GM18858 (cell line): ENCODE results near the gene ENPP6.
A peak's percentile ranks its signal among the peaks of the same experiment; 100 is the strongest.

Experiments used
- ATAC-seq: cut with Tn5 transposase; IDR thresholded peaks from one replicate; pipeline ENCODE4 v1.9.1; 2021; ENCODE audit not compliant: unreplicated experiment

ENPP6 gene

GRCh38 chr4:184192933-184193332 is 24.7 kb downstream of the ENPP6 start:
- no peak for ATAC-seq

DNA sequence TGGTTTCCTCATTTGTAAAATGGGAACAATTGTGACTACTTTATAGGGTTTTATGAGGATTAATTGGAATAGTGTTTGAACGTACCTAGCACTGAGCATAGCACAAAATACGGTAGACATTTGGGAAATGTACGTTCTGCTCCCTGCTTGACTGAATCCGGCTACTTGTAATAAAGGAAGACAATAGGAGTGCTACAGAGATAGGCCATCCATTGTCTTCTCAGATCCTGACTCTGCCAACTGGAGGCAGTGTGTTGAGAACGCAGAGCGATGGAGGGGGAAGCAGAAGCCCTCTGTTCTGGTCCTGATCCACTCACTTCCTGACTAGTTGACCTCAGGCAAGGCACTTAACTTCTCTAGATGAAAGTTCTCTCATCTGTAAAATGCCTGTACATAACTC is 26.4 kb downstream of the ENPP6 start:
- no peak for ATAC-seq

GRCh38 chr4:184190711-184191110 is 27.0 kb downstream of the ENPP6 start:
- ATAC-seq: no peak

DNA sequence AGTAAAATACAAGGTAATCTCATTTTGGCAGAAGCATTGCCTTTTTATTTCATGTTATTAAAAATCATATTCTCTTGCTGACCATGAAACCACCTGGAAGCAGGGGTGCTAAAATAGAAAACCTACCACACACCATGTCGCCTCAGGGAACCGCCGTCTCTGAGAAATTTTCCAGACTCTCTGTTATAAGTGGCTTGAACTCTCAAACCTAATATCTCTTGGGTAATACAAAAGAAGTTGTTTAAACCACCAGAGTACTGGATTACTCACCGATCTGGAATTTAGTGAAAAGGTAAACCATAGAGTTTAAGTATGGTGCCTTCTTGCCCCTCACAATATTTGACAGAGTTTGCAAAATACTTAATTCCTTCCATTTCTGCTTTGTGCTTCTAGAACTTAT is 27.7 kb downstream of the ENPP6 start:
- ATAC-seq: no peak

- no peak for ATAC-seq
Observed at GRCh38 chr4:184188443-184189400, 29.0 kb downstream of the ENPP6 start.

DNA sequence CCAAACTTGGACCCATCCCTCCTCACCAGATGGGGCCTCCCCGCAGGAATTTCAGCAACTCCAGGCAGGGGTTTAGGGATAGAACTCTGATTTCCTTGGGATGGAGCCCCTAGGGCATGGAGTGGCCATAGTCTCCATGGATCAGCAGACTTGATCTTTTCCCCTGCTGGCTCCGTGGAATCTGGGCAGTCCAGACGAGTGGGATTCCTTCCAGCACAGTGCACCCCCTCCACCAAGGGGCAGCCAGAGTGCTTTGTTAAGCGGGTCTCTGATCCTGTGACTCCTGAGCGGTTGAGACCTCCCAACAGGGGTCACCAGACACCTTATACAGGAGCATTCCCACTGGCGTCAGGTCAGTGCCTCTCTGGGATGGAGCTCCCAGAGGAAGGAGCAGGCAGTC is 40.4 kb downstream of the ENPP6 start:
- no peak for ATAC-seq

- no peak for ATAC-seq
Observed at GRCh38 chr4:184174571-184175488, 42.8 kb downstream of the ENPP6 start.

DNA sequence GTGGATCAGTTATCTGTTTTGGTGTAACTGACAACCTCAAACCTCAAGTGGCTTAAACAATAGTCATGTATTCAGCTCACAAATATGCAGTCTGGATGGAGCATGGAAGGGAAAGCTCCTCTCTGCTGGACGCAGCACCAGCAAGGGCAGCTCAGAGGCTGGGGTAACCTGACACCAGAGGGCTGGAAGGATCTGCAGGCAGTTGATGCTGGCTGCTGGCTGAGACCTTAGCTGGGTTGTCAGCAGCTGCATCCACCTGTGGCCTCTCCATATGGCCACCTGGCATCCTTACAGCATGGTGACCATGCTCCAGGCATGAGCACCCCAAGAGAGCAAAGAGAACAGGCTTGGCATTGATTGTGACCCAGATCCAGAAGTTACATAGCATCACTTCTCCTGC is 46.7 kb downstream of the ENPP6 start:
- ATAC-seq: no peak

DNA sequence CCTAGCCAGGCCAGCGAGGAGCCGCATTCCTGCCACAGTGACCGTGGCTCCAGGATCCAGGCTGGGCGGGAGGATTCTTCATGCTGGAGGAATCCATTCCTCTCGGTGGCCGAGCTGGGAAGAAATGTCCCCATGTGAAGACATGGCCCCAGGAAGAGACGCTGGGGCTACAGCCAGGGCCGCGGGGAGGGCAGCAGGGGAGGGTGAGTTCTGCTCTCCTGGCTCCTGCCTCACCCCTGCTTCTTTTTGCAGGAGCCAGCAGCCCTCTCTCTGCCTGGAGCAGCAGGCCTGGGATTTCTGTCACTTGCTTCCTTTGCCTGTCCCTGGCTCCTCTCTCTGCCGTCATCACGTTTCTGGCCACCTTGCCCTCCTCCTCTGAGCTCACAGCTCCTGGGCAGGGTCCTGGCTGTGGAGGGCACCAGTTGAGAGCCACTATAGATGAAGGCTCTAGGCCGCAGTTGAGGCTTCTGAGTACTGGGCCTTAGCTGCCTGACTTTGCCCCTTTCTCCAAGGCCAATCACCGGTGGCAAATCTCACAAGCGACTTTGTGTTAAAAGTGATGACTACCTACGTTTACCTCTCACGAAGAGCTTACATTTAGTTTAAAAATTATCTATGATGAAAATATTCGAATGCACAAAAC is 48.3 kb downstream of the ENPP6 start:
- ATAC-seq: no peak

DNA sequence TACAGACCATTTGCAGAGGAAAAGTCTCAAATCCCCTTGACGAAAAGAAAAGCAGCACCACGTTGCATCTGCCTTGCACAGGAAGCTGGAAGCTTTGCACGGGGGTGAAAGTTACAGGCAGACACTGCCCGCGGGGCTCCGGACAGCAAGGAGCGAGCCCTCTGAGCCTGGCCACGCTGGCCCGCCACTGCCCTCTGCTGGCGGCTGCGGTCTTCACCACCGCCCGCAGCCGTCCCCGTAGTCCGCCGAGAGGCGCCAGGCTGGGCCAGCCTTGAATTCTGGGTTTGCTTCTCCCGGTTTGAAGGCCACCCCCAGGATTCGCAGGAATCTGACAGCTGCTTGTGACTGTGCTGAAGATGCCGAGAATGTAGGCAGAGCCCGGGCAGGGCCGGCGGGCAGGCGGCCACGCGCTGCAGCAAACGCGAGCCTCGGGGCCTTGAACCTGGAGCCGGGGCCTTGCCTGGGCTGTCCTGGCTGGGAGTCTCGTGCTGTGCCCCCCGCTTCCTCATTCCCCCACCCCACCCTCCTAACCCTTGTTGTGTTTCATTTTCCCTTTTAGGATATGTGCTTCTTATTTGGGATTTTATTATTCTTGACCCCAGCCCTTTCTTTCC is 49.2 kb downstream of the ENPP6 start:
- peak; percentile 66 for ATAC-seq

GRCh38 chr4:184167576-184167975 is 50.1 kb downstream of the ENPP6 start:
- ATAC-seq: peak; percentile 81

GRCh38 chr4:184166736-184167135 is 50.9 kb downstream of the ENPP6 start:
- ATAC-seq: no peak

DNA sequence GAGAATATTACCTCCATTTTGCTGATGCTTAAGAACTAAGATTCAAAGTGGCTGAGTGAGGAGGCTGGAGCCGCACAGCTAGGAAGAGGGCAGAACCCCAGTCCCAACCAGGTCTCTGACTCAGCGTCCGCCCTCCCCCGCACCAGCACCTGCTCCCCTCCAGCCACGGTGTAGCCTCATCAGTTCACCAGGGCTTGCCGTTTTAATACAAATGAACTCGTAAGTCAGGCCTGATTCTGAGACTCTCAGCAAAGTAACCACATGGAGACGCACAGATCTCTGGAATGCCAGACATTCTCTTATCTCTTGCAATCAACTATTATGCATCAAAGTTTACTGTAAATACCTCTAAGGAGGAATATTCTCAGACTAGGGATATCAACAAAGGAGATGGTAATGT is 52.4 kb downstream of the ENPP6 start:
- ATAC-seq: no peak

DNA sequence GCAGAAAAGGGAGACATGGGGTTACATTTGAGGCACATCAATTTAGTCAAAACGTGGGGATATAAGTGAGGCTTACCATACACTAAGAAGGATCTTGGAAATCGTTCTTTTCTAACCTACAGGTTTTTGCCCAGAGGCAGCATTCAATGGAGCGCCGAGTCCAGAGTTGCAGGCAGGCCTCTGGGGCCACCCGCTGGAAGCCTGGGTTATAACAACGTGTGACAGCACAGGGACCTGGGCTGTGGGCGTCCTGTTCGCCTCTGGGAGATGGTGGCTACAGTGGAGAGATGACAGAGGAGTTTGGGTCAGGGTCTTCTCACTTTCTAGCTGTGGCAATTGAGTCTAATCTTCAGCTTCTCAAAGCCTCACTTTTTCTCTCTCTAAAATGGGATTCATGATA is 53.9 kb downstream of the ENPP6 start:
- ATAC-seq: no peak

- no peak for ATAC-seq
Observed at GRCh38 chr4:184162596-184162995, 55.1 kb downstream of the ENPP6 start.

DNA sequence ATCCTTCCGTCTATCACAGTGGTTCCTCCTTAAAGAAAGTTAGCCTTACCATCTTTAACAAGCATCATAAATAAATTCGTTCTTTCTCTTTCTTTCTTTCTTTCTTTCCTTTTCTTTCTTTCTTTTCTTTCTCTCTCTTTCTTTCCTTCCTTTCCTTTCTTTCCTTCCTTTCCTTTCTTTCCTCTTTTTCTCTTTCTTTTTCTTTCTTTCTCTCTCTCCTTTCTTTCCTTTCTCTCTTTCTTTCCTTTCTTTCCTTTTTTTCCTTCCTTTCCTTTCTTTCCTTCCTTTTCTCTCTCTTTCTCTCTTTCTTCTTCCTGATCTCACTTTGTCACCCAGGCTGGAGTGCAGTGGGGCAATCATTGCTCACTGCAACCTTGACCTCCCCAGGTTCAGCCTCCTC is 60.4 kb downstream of the ENPP6 start:
- ATAC-seq: no peak

- ATAC-seq: no peak
Observed at GRCh38 chr4:184156163-184156920, 61.3 kb downstream of the ENPP6 start.

DNA sequence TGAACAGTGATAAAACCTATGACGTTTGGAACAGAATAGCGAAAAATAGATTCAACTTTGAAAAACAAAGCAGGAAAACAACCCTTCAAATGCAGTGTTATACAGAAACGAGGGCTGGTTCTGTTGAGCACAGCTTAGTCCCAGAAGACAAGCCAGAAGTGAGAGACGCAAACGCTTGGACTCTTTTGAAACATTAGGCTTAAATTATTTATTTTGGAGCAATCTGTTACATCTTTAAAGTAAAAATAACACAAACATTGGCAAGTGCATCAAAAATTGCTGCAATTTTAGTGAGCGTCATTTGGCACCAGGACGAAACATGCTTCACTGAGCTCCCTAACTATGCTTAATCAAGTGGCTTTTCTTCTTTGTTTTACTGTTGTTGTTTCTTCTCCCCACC is 63.5 kb downstream of the ENPP6 start:
- no peak for ATAC-seq

DNA sequence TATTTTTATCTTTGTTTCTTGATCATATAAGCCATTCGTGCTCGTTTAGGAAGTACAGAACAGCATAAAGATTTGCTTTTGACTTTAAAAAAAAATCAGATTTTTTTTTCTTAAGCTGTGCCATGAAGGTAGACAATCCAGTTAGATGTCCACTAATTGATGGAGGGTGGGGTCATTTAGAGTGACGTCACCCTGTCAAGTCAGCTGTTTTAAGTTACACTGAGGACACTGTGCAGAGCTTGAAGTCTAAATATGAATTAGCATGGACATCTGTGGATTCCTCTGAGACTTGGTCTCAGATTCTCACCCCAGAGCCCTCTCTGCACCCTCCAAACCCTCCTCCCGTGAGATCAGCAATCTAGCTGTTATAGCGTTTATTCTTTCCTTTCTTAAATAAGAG is 63.9 kb downstream of the ENPP6 start:
- ATAC-seq: no peak

GRCh38 chr4:184151988-184152485 is 65.6 kb downstream of the ENPP6 start:
- ATAC-seq: no peak
